ENCODE measurements around the gene ATP7A.
"Not testable (repeated sequence)": the region's sequence is repeated elsewhere in the genome, so short reads cannot be mapped to it uniquely, and the experiment has no call there.

Gene ATP7A

DNA sequence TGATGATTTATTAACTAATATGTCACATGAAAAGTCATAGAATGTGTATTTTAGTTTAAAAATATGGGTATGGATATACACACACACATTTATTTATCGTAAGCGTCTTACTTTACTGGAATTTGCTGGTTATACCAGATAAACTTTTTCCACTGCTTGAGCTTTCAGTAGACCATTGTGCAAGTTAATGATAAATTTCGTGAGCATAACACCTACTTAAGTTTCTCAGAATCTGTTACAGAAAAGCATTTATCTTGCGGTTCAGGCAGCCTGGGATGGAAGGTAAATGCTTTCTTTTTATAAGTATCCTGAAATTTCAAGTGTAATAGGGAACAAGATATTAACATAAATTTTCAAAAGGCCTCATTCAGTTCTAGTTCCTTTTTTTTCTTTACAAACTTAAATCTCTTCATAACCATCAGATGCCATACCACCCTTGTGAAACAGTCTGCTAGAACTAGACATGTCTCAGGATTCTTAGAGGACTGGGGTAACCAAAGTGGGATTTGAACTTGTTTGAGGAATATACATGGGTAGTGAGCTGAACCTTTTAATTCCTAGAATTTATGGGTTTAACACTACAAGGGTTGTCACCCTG lies 27.7 kb downstream of the ATP7A start:
- in situ Hi-C loops (cut with MboI; ENCODE audit: low pct_unique_long_range_greater_than_20kb, low sequenced_read_pairs, unreplicated experiment), result no loop called here
- DNase-seq (ENCODE audit: low spot score), result no peak
- TF ChIP-seq, protein P1, sequence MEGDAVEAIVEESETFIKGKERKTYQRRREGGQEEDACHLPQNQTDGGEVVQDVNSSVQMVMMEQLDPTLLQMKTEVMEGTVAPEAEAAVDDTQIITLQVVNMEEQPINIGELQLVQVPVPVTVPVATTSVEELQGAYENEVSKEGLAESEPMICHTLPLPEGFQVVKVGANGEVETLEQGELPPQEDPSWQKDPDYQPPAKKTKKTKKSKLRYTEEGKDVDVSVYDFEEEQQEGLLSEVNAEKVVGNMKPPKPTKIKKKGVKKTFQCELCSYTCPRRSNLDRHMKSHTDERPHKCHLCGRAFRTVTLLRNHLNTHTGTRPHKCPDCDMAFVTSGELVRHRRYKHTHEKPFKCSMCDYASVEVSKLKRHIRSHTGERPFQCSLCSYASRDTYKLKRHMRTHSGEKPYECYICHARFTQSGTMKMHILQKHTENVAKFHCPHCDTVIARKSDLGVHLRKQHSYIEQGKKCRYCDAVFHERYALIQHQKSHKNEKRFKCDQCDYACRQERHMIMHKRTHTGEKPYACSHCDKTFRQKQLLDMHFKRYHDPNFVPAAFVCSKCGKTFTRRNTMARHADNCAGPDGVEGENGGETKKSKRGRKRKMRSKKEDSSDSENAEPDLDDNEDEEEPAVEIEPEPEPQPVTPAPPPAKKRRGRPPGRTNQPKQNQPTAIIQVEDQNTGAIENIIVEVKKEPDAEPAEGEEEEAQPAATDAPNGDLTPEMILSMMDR (IDR thresholded peaks at IDR 0.05; ENCODE audit: extremely low read depth, insufficient read depth, missing control alignments), result no peak

- DNase-seq (ENCODE audit: low spot score); in situ Hi-C loops (cut with MboI; ENCODE audit: low pct_unique_long_range_greater_than_20kb, low sequenced_read_pairs, unreplicated experiment): not testable (repeated sequence)
Observed at GRCh38 chrX:77945031-77945430, 34.5 kb downstream of the ATP7A start.

DNA sequence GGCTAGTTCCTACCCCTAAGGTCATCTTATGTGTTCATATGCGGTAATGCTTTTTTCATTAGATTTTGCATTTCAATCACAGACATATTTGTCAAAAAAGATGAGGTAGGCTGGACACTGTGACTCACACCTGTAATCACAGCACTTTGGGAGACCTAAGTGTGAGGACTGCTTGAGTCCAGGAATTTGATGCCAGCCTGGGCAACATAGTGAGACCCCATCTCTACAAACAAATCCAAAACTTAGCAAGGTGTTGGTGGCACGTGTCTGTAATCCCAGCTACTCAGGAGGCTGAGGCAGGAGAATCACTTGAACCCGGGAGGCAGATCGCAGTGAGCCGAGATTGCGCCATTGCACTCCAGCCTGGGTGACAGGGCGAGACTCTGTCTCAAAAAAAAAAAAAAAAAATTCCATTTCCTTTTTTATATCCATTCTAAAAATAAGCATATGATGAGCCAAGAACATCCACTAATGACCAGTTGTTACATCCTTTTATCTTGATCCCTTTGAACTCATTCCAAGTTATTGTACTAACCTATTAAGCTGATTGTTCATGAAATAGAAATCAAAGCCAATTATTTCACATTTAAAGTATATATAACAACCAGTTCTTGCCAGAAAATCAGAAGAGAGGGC lies 35.5 kb downstream of the ATP7A start:
- in situ Hi-C loops (cut with MboI; ENCODE audit: low pct_unique_long_range_greater_than_20kb, low sequenced_read_pairs, unreplicated experiment), result no loop called here
- no peak for DNase-seq (ENCODE audit: low spot score)
- TF ChIP-seq, protein P1 (IDR thresholded peaks at IDR 0.05; ENCODE audit: extremely low read depth, insufficient read depth, missing control alignments), result no peak

DNA sequence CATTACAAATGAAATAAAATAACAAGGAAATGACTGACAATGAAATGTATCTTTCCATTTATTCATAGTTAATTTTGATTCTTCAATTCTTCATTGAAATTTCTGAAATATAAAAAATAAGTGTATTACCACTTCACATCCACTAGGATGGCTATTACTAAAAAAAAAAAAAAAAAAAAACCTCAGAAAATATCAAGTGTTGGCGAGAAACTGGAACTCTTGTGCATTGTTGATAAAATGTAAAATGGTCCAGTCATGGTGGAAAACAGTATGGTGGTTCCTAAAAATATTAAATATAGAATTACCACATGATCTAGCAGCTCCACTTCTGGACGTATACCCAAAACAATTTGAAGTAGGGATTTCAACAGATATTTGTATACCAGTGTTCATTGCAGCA lies 36.1 kb downstream of the ATP7A start:
- in situ Hi-C loops (cut with MboI; ENCODE audit: low pct_unique_long_range_greater_than_20kb, low sequenced_read_pairs, unreplicated experiment), result no loop called here
- no peak for DNase-seq (ENCODE audit: low spot score)
- TF ChIP-seq, protein P1 (IDR thresholded peaks at IDR 0.05; ENCODE audit: extremely low read depth, insufficient read depth, missing control alignments), result no peak

DNA sequence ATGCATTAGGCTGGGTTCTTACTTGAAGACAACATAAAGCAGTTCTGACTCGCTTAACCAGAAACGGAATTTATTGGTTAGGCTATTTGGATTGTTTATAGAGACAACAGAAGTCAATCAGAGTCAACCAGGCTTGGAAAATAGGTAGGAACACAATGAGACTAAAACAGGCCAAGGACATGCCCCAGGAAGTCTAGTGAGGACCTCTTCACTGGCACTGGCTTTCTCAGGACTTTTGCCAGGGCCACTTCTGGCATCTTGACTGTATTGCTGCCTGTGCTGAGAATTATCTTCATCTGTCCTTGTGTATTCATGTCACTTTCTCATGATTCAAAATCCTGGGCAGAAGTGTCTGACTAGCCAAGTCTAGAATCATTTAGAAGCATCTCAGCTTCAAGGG lies 39.3 kb downstream of the ATP7A start:
- TF ChIP-seq, protein P1 (IDR thresholded peaks at IDR 0.05; ENCODE audit: extremely low read depth, insufficient read depth, missing control alignments), result no peak
- no peak for DNase-seq (ENCODE audit: low spot score)
- in situ Hi-C loops (cut with MboI; ENCODE audit: low pct_unique_long_range_greater_than_20kb, low sequenced_read_pairs, unreplicated experiment), result no loop called here

- DNase-seq (ENCODE audit: low spot score), result no peak
- TF ChIP-seq, protein P1 (IDR thresholded peaks at IDR 0.05; ENCODE audit: extremely low read depth, insufficient read depth, missing control alignments), result no peak
- in situ Hi-C loops (cut with MboI; ENCODE audit: low pct_unique_long_range_greater_than_20kb, low sequenced_read_pairs, unreplicated experiment), result no loop called here
Observed at GRCh38 chrX:77952173-77952572, 41.7 kb downstream of the ATP7A start.

DNA sequence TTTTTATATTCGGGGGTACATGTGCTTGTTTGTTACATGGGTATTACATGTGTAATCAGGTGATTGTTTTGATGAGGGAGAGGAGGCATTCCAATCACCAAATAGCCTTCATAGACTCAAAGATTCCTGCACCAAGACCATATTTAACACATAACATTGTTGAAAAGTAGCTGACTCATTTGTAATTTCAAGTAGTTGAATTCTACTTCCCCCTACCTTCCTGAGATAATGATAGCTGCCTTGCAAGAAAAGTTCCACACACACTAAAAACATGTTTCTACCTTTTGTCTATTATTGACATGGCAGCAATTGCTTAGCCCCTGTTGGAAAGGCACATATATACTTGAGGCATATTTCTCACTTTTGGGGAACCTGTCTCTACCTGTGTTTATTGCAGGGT lies 42.8 kb downstream of the ATP7A start:
- DNase-seq (ENCODE audit: low spot score), result no peak
- in situ Hi-C loops (cut with MboI; ENCODE audit: low pct_unique_long_range_greater_than_20kb, low sequenced_read_pairs, unreplicated experiment), result no loop called here
- TF ChIP-seq, protein P1 (IDR thresholded peaks at IDR 0.05; ENCODE audit: extremely low read depth, insufficient read depth, missing control alignments), result no peak

Measured in GM13977 (cell line).